ENCODE results near the gene IQSEC1. TPM values are rescaled to one million over a fixed set of nuclear protein-coding genes. Genes with fewer than 3 reads are reported as not detected.

IQSEC1 gene
- total and polyA plus RNA-seq, 7 donors: 2.5 to 39.1 (median 23.9) TPM

DNA sequence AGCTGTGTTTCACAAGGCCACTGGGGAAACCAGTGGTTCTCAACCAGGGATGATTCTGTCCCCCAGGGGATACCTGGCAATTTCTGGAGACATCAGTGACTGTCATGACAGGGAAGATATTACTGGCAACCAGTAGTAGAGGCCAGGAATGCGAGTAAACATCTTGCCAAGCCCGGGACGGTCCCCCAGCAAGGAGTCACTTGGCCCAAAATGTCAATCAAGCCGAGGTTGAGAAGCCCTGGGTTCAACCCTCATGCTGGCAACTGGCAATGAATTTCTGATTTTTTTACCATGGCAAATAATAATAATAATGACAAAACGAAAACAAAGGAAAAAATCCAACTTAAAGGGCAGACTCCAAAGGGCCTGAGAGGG, 166.3 kb downstream of the IQSEC1 start:
- peaks cover 28 to 91% (median 67%) of the 10 kb centered on the region in 4 donors for H3K36me3 ChIP-seq
- no peak overlapping the region for H3K27ac ChIP-seq
- no peaks in the 10 kb centered on the region for H3K4me1 ChIP-seq
- WGBS, 2 donors: 90 to 91% methylated on average over 5 of the region's 5 CpGs
- DNase-seq: no peak
- intact Hi-C loops (cut with DNase I): no loop called here
- no peak overlapping the region for H3K4me3 ChIP-seq
- no peaks in the 10 kb centered on the region for H3K9me3 ChIP-seq
- H3K27me3 ChIP-seq: no peaks in the 10 kb centered on the region
- no peak for TF ChIP-seq POLR2AphosphoS5 (IDR thresholded peaks at IDR 0.05)
- no peak for TF ChIP-seq CTCF (IDR thresholded peaks at IDR 0.05)

GRCh38 chr3:12906141-12906915, 166.9 kb downstream of the IQSEC1 start:
- DNase-seq: no peak
- H3K36me3 ChIP-seq: peaks cover 28 to 91% (median 63%) of the 10 kb centered on the region in 4 donors
- H3K27me3 ChIP-seq: no peaks in the 10 kb centered on the region
- TF ChIP-seq POLR2A (IDR thresholded peaks at IDR 0.05) (no peak), EP300 (IDR thresholded peaks at IDR 0.05) (no peak), POLR2AphosphoS5 (IDR thresholded peaks at IDR 0.05) (no peak), CTCF (IDR thresholded peaks at IDR 0.05) (no peak)
- intact Hi-C loops (cut with DNase I): no loop called here
- H3K4me1 ChIP-seq: no peaks in the 10 kb centered on the region
- no peak overlapping the region for H3K27ac ChIP-seq
- 90 to 92% methylated on average over 20 of the region's 20 CpGs for WGBS, 2 donors
- H3K9me3 ChIP-seq: no peaks in the 10 kb centered on the region
- H3K4me3 ChIP-seq: no peak overlapping the region

GRCh38 chr3:12905316-12906071, 167.7 kb downstream of the IQSEC1 start:
- H3K4me3 ChIP-seq: no peak overlapping the region
- no peak overlapping the region for H3K27ac ChIP-seq
- TF ChIP-seq POLR2AphosphoS5 (IDR thresholded peaks at IDR 0.05) (no peak), CTCF (IDR thresholded peaks at IDR 0.05) (no peak), POLR2A (IDR thresholded peaks at IDR 0.05) (no peak), EP300 (IDR thresholded peaks at IDR 0.05) (no peak)
- H3K4me1 ChIP-seq: no peaks in the 10 kb centered on the region
- H3K36me3 ChIP-seq: peaks cover 31 to 91% (median 63%) of the 10 kb centered on the region in 4 donors
- WGBS, 2 donors: 92 to 94% methylated on average over 21 of the region's 21 CpGs
- DNase-seq: no peak
- intact Hi-C loops (cut with DNase I): no loop called here
- H3K27me3 ChIP-seq: no peaks in the 10 kb centered on the region
- no peaks in the 10 kb centered on the region for H3K9me3 ChIP-seq

GRCh38 chr3:12904951-12905315, 168.3 kb downstream of the IQSEC1 start:
- Histone ChIP-seq H3K27me3 (no peaks in the 10 kb centered on the region), H3K4me3 (no peak overlapping the region), H3K27ac (no peak overlapping the region), H3K9me3 (no peaks in the 10 kb centered on the region), H3K4me1 (no peaks in the 10 kb centered on the region), H3K36me3 (peaks cover 33 to 91% (median 58%) of the 10 kb centered on the region in 4 donors)
- no peak for TF ChIP-seq POLR2A (IDR thresholded peaks at IDR 0.05)
- TF ChIP-seq CTCF (IDR thresholded peaks at IDR 0.05): no peak
- no peak for TF ChIP-seq POLR2AphosphoS5 (IDR thresholded peaks at IDR 0.05)
- no peak for TF ChIP-seq EP300 (IDR thresholded peaks at IDR 0.05)
- intact Hi-C loops (cut with DNase I): no loop called here
- no peak for DNase-seq
- WGBS, 2 donors: 89% methylated on average over 7 of the region's 7 CpGs

Data from sigmoid colon (tissue), 7 donors.